Smooth muscle cell of the brain vasculature (primary cell): ENCODE data around the gene TRIM14.
A peak's percentile ranks its signal among the peaks of the same experiment; 100 is the strongest.
"Not testable (repeated sequence)": the region's sequence is repeated elsewhere in the genome, so short reads cannot be mapped to it uniquely, and the experiment has no call there.

Experiments used
- DNase-seq: peaks from one replicate; pipeline ENCODE4 v3.0.0-alpha.2; 2012; ENCODE audit warnings: low read depth, low spot score

TRIM14 gene

GRCh38 chr9:98083566-98084183 lies 35.3 kb downstream of the TRIM14 start:
- no peak for DNase-seq

- DNase-seq = no peak
Measured at GRCh38 chr9:98083061-98083501, 35.9 kb downstream of the TRIM14 start.

GRCh38 chr9:98081477-98082219 lies 37.4 kb downstream of the TRIM14 start:
- DNase-seq = no peak

- DNase-seq = no peak
Measured at GRCh38 chr9:98080780-98081179, 38.2 kb downstream of the TRIM14 start.

GRCh38 chr9:98080326-98080725 lies 38.7 kb downstream of the TRIM14 start:
- DNase-seq = no peak

GRCh38 chr9:98078895-98079294 lies 40.1 kb downstream of the TRIM14 start:
- no peak for DNase-seq

- DNase-seq = not testable (repeated sequence)
Measured at GRCh38 chr9:98076514-98076890, 42.5 kb downstream of the TRIM14 start.

- no peak for DNase-seq
Measured at GRCh38 chr9:98075332-98075805, 43.7 kb downstream of the TRIM14 start.

GRCh38 chr9:98074115-98074990 lies 44.7 kb downstream of the TRIM14 start:
- DNase-seq = no peak

GRCh38 chr9:98071737-98072136 lies 47.3 kb downstream of the TRIM14 start:
- no peak for DNase-seq

- DNase-seq = no peak
Measured at GRCh38 chr9:98070704-98071103, 48.3 kb downstream of the TRIM14 start.

- DNase-seq = no peak
Measured at GRCh38 chr9:98069551-98069950, 49.5 kb downstream of the TRIM14 start.

- no peak for DNase-seq
Measured at GRCh38 chr9:98067184-98067583, 51.8 kb downstream of the TRIM14 start.

GRCh38 chr9:98066235-98066634 lies 52.8 kb downstream of the TRIM14 start:
- DNase-seq = no peak

GRCh38 chr9:98064623-98065392 lies 54.2 kb downstream of the TRIM14 start:
- peak; percentile 43 for DNase-seq

GRCh38 chr9:98062161-98062560 lies 56.9 kb downstream of the TRIM14 start:
- DNase-seq = no peak

GRCh38 chr9:98057138-98057799 lies 61.8 kb downstream of the TRIM14 start:
- no peak for DNase-seq

GRCh38 chr9:98056269-98057137 lies 62.5 kb downstream of the TRIM14 start, which contains the start of gene NANS:
TSS of gene NANS (plus strand) at chr9:98056732. CDS start at chr9:98056809, 77 bp downstream.
- DNase-seq = peak; percentile 80

GRCh38 chr9:98054376-98054951 lies 64.6 kb downstream of the TRIM14 start:
- no peak for DNase-seq
